Right cardiac atrium (tissue), 5 donors: Measurements from ENCODE around the gene DDAH2. TPM values are rescaled to one million over a fixed set of nuclear protein-coding genes. Genes with fewer than 3 reads are reported as not detected.

Experiments used
- ATAC-seq, 2 donors: fragments of 200-7000 bp; cut with Tn5 transposase; one replicate each; pipeline versions ENCODE4 v1.8.0 to v1.9.1; 2020; ENCODE audit warnings: moderate library complexity in 2 of 2, mild to moderate bottlenecking in 1 of 2
- DNase-seq, 3 donors: peaks; one replicate each; pipeline ENCODE4 v3.0.0-alpha.2; 2020
- H3K27ac ChIP-seq: one replicate; pipeline ENCODE4 v1.5.1; 2013; ENCODE audit warnings: mild to moderate bottlenecking, low read length, control low read depth, moderate library complexity
- H3K27me3 ChIP-seq: one replicate; pipeline ENCODE4 v1.6.1; 2013; ENCODE audit not compliant: control insufficient read depth, insufficient read depth
- H3K4me1 ChIP-seq: one replicate; pipeline ENCODE4 v1.6.1; 2013; ENCODE audit warnings: low read length; ENCODE audit not compliant: control insufficient read depth, insufficient read depth
- H3K4me3 ChIP-seq: one replicate; pipeline ENCODE4 v1.5.1; 2013; ENCODE audit warnings: low read length, control low read depth
- H3K9me3 ChIP-seq: one replicate; pipeline ENCODE4 v1.6.1; 2013; ENCODE audit warnings: low read length; ENCODE audit not compliant: control insufficient read depth
- WGBS: extraction: QIAGEN DNeasy Blood & Tissue Kit; methylation state at CpG from one replicate; pipeline ENCODE4 v1.1.7; 2013; 5-methylcytosine and 5-hydroxymethylcytosine counted together
- intact Hi-C, 4 donors: fragments of 100-400 bp; cut with DNase I; formaldehyde crosslinking; loops; one replicate each; pipeline versions ENCODE4 v1.11.0 to v1.14.0; 2022 to 2023
- polyA plus RNA-seq: library from polyadenylated mRNA; stranded (reverse); fragments of 200-250 nt; gene quantifications from one replicate; pipeline ENCODE4 v1.2.3, GENCODE V29; 2013
- total RNA-seq, 4 donors: library from RNA; stranded (reverse); fragmentation: NEBNext Ultra II Directional; extraction: Animal tissue kit (Norgen Biotek cat#: 25700); gene quantifications; one replicate each; pipeline ENCODE4 v1.2.1, GENCODE V29; 2021
- donor health status: healthy with polysubstance abuse.
- donor health status: DM: no; HTN: yes; CAD: no.
- donor health status: DM: no; HTN: no; CAD: no.
- donor health status: DM: no; HTN: yes; CAD: no; lungs with severe emphysema.
- donor health status: DM: yes; HTN: yes; CAD: no.

The DDAH2 gene
- total and polyA plus RNA-seq, 5 donors = 42.4 to 57.4 (median 51.9) TPM

- no peak overlapping the region for H3K27ac ChIP-seq
- intact Hi-C loops = no loop called here
- no peak overlapping the region for H3K4me3 ChIP-seq
- 95% methylated on average over 5 of the region's 5 CpGs for WGBS
- DNase-seq = no peak
- no peak for ATAC-seq
- H3K9me3 ChIP-seq = no peaks in the 10 kb centered on the region
- no peaks in the 10 kb centered on the region for H3K27me3 ChIP-seq
- no peaks in the 10 kb centered on the region for H3K4me1 ChIP-seq
Observed at GRCh38 chr6:31760790-31761189, 31.7 kb upstream of the DDAH2 start.

GRCh38 chr6:31758281-31758680, 29.2 kb upstream of the DDAH2 start:
- no peak for ATAC-seq
- WGBS = 96% methylated on average over 2 of the region's 2 CpGs
- intact Hi-C loops = no loop called here
- Histone ChIP-seq H3K27me3 (no peaks in the 10 kb centered on the region), H3K4me3 (no peak overlapping the region), H3K27ac (no peak overlapping the region), H3K9me3 (no peaks in the 10 kb centered on the region), H3K4me1 (no peaks in the 10 kb centered on the region)
- DNase-seq = no peak

- no peaks in the 10 kb centered on the region for H3K9me3 ChIP-seq
- no peaks in the 10 kb centered on the region for H3K27me3 ChIP-seq
- ATAC-seq (no peak), DNase-seq (no peak)
- 72% methylated on average over 8 of the region's 8 CpGs for WGBS
- intact Hi-C loops = no loop called here
- H3K4me1 ChIP-seq = no peaks in the 10 kb centered on the region
- no peak overlapping the region for H3K4me3 ChIP-seq
- H3K27ac ChIP-seq = no peak overlapping the region
Observed at GRCh38 chr6:31752739-31753319, 23.7 kb upstream of the DDAH2 start.

DNA sequence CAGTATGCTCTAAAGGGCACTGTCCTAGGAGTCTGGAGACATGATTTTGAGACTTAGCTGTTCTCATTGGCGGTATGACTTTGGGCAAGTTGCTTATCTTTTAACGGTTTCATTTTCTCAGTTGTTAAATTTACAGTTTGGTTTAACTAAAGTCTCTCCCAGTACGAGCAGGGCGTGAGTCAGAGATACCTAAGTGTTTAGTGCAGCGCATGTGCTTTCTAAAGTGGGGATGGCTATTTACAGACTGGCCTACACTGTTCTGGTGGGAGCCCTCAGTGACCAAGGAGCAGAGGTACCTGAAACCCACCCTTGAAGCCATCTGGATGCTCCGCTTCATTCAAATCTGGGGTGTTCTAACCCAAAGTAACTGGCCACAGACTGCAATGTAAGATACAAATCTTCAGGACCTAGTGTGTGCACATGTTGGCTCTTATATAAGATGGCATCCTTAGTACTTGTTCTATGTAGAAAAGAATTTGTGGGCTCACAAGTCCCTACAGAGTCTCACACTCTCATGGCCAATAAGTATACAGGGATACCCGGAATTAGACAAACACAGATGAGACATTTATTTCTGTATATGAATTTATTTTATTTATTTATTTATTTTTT, 21.4 kb upstream of the DDAH2 start:
- no peak overlapping the region for H3K27ac ChIP-seq
- no peak for ATAC-seq
- H3K4me3 ChIP-seq = no peak overlapping the region
- no peaks in the 10 kb centered on the region for H3K9me3 ChIP-seq
- no peaks in the 10 kb centered on the region for H3K27me3 ChIP-seq
- intact Hi-C loops = no loop called here
- DNase-seq = no peak
- 84% methylated on average over 7 of the region's 7 CpGs for WGBS
- H3K4me1 ChIP-seq = no peaks in the 10 kb centered on the region

DNA sequence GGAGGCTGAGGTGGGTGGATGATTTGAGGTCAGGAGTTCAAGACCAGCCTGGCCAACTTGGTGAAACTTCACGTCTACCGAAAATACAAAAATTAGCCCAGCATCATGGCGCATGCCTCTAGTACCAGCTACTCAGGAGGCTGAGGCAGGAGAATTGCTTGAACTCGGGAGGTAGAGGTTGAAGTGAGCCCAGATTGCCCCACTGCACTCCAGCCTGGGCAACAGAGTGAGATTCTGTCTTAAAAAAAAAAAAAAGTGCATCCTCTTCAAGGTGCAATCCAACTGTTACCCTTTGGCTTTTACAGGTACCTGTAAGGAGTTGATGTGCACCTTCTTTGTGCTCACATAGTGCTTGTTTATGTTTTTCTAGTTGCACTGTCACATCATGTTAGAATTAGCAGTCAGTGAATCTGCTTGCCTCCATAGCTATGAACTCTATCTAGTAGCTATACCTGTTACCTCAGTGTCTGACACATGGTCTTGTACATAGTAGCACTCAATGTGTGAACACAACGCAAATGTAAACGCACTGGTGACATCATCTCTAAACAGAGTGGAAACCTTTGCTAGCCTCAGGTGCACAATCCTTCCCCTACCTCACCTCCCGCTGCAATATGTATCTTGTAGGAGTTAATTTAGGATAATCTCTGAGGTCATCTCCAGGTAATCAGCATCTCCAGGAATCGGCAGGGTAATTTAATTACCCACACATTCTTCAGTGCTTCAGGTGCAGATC, 20.4 kb upstream of the DDAH2 start:
- H3K4me3 ChIP-seq = no peak overlapping the region
- H3K4me1 ChIP-seq = no peaks in the 10 kb centered on the region
- 90% methylated on average over 8 of the region's 8 CpGs for WGBS
- intact Hi-C loops = no loop called here
- no peak overlapping the region for H3K27ac ChIP-seq
- no peaks in the 10 kb centered on the region for H3K27me3 ChIP-seq
- DNase-seq (no peak), ATAC-seq (no peak)
- H3K9me3 ChIP-seq = no peaks in the 10 kb centered on the region

DNA sequence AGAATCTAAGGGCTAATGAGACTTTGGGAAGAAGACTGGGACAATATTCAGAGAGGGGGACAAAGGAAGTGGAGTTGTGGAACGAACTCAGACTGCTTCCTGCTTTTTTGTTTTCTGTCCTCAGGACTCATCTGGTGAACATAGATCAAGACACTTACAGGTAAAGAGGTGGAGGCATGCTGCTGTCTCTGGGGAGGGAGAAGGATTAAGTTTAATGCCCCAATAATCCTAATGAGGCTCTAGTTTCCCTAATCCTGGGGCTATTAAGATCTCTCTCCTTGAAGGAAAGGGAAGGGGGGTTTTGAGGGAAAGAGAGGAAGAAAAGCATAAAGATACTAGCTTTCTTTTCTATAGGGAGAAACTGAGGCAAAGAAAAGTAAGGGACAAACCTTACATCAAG, 15.3 kb upstream of the DDAH2 start:
- Histone ChIP-seq H3K4me1 (no peaks in the 10 kb centered on the region), H3K9me3 (no peaks in the 10 kb centered on the region), H3K27me3 (no peaks in the 10 kb centered on the region), H3K4me3 (no peak overlapping the region), H3K27ac (no peak overlapping the region)
- no peak for ATAC-seq
- WGBS = 61% methylated on average over 1 of the region's 1 CpG
- DNase-seq = no peak
- intact Hi-C loops = loop anchor here in 1 of 4 donors (5.0 kb wide), 1 partner anchor 48 kb away; no protein-coding TSS in a partner anchor

DNA sequence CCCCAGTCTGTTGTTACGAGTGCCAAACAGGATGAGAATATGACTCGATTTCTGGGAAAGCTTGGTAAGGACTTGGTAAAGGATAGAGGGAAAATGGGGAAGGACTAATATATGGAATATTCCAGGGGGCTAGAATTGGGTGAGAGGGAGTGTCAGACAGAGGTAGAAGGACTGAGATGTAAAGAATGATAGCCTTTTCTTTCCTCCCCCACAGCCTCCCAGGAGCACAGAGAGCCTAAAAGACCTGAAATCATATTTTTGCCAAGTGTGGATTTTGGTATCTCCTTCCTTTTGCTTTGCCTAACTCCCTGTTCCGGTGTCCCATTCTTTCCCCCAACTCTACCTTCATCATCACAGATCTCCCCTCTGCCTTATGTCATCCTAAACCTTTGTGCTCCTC, 13.8 kb upstream of the DDAH2 start:
- intact Hi-C loops = loop anchor here in 1 of 4 donors (5.0 kb wide), 1 partner anchor 49 kb away; no protein-coding TSS in a partner anchor
- H3K4me1 ChIP-seq = no peaks in the 10 kb centered on the region
- no peaks in the 10 kb centered on the region for H3K27me3 ChIP-seq
- H3K27ac ChIP-seq = no peak overlapping the region
- H3K4me3 ChIP-seq = no peak overlapping the region
- H3K9me3 ChIP-seq = no peaks in the 10 kb centered on the region
- WGBS = 84% methylated on average over 3 of the region's 3 CpGs
- DNase-seq (no peak), ATAC-seq (no peak)

GRCh38 chr6:31741815-31742214, 12.7 kb upstream of the DDAH2 start:
- WGBS = 82% methylated on average over 2 of the region's 2 CpGs
- Histone ChIP-seq H3K4me1 (peaks cover 1% of the 10 kb centered on the region), H3K4me3 (no peak overlapping the region), H3K9me3 (no peaks in the 10 kb centered on the region), H3K27ac (no peak overlapping the region), H3K27me3 (no peaks in the 10 kb centered on the region)
- DNase-seq = no peak
- ATAC-seq = no peak
- intact Hi-C loops = loop anchor here in 1 of 4 donors (5.0 kb wide), 1 partner anchor 50 kb away; no protein-coding TSS in a partner anchor

- Histone ChIP-seq H3K9me3 (no peaks in the 10 kb centered on the region), H3K4me3 (peak overlapping the region; percentile 66), H3K4me1 (peaks cover 3% of the 10 kb centered on the region), H3K27ac (peak overlapping the region; percentile 46), H3K27me3 (no peaks in the 10 kb centered on the region)
- DNase-seq (peak in 2 of 3 donors; percentile 62 to 72), ATAC-seq (peak in 1 of 2 donors; percentile 1)
- intact Hi-C loops = loop anchor here in 1 of 4 donors (5.0 kb wide), 1 partner anchor 52 kb away; no protein-coding TSS in a partner anchor
- WGBS = 15% methylated on average over 29 of the region's 29 CpGs
Observed at GRCh38 chr6:31740397-31741223, 11.5 kb upstream of the DDAH2 start.

GRCh38 chr6:31739639-31740396, 10.7 kb upstream of the DDAH2 start, which contains the start of gene MSH5:
MSH5 (plus strand) TSS chr6:31740005; CDS start chr6:31740467, 462 bp downstream.
- peak within 1 kb of the TSS; percentile 66 for H3K4me3 ChIP-seq
- intact Hi-C loops = loop anchor here in 3 of 4 donors (5.0 to 10.0 kb wide), 3 partner anchors 32 to 95 kb away; no protein-coding TSS in a partner anchor
- no peaks in the 10 kb centered on the region for H3K27me3 ChIP-seq
- peak; percentile 98 to 99 (median 99) for DNase-seq
- H3K27ac ChIP-seq = peak within 1 kb of the TSS; percentile 46
- under 1% methylated on average over 58 of the region's 58 CpGs for WGBS
- ATAC-seq = peak; percentile 95 to 96
- peaks cover 3% of the 10 kb centered on the region for H3K4me1 ChIP-seq
- H3K9me3 ChIP-seq = no peaks in the 10 kb centered on the region
